CD4-positive, alpha-beta T cell treated with Interleukin-2 at 100 ng/mL for 4 hours (primary cell): ENCODE data around the gene CCRL2.
"Not testable (repeated sequence)": the region's sequence is repeated elsewhere in the genome, so short reads cannot be mapped to it uniquely, and the experiment has no call there.

Source experiments
- DNase-seq: peaks from one replicate; pipeline ENCODE4 v3.0.0-alpha.2; 2020; ENCODE audit warnings: low spot score

CCRL2 gene

DNA sequence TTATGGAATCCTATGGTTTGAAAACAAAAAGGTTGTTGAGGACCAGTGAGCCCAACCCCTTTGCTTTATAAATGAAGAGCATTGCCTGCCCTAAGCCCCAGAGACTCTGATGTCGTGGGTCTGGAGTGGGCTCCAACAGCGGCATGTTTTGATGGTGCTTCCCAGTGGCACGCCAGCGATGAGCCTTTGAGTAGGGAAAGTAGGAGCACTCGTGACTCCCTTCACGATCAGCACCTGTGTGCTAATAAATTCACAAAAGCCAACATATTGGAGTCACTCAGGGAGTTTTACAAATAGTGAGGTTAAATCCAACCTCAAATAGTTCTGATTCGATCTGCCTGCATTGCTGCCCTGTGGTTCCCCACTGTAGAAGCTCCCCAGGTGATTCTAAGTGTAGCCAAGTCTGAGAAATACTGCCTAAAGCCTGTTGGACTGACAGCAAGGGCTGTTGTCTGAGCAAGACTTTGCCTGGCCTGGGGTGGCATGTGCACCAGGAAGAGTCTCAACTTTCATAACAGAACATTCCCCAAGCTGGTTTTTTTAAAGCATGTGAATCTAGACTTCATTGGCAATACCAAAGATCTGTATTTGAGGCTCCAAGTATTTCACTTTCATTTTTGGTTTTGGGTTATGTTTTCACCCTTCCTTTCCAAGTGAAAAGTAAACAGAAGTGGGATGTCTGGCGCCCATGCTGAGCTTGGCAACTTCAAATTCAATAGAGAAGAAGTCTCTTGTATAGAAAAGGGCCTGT, 26.4 kb upstream of the CCRL2 start:
- DNase-seq: no peak

DNA sequence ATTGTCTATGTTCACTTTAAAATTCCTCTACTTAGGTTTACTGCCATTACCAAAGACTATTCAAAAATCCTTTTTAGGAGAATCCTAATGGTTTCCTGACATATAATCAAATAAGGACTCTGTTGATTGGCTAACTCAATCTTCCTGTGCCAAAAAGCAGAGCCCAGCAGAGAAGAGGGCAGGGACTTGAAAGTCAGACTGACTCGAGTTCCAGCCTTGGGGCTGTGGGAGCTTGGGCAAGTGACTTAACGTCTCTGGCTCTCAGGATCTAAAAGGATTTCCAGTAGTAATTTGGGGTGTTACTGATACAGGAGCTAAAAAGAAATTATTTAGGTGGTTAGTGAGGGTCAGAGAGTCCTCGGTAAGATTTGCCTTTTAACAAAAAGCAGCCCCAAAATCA, 25.4 kb upstream of the CCRL2 start:
- no peak for DNase-seq

DNA sequence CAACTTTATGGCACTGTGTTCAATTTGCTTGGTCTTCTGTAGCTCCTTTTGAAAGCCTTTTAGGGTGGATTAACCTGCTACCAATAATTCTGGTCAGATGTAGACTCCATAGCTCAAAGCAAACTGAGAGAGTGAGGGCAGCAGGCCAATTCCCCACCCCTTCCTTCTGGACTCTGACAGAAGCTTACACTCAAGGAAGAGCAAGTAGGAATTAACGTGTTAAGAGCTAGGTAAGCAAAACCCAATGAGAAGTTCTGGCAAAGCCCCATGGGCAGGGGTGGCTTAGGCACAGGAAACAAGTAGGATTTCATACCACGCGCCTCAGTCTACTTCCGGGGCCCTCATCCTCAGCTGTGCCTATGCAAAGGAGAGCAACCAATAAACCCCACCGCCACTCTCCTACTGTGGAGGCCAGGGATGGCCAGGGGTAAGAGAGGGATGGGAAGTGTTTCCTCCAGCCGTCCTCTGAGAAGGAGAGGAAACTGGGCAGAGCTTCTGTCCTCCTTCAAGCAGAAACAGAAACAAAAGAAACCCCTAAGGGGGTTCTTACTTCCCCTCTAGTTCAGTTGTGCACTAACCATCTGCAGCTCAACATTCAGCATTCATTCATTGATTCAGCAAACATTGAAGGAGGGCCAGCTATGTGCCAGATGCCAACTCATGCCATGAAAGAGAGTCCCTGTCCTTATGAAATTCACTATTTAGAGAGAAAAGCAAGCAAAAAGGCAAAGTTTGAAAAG, 23.7 kb upstream of the CCRL2 start:
- DNase-seq: no peak

DNA sequence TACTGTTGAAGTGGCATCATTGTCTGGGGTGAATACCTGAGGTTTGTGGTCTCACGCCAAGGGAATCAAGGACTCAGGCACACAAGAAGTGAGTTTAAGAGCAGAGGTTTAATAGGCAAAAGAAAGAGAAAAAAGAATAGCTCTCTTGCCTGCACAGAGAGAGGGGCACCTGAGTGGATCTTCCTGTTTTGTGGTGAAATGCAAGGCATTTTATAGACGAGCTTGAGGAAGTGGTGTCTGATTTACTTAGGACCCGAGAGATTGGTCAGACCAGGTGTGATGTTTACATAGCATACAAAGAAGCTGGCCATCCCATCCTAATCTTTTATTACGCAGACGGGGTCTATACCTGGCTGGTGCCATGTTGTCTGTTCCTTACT, 23.1 kb upstream of the CCRL2 start:
- no peak for DNase-seq

DNA sequence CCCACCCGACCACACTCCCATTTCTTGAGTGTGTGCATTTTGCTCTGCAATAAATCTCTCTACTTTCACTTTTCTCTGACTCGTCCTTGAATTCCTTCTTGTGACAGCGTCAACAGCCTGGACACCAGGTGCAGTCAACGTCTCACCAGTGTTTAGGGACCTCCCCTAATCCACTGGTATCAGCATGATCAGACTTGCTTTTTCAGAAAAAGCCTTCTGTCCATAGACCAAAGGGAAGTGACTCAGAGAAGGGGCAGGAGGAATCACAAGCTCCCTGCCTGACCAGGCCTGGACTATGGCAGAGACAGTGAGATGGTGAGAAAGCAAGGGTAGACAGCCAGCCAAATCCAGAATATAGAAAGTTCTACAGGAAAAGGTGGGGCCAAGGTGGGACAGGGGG, 20.9 kb upstream of the CCRL2 start:
- no peak for DNase-seq

DNA sequence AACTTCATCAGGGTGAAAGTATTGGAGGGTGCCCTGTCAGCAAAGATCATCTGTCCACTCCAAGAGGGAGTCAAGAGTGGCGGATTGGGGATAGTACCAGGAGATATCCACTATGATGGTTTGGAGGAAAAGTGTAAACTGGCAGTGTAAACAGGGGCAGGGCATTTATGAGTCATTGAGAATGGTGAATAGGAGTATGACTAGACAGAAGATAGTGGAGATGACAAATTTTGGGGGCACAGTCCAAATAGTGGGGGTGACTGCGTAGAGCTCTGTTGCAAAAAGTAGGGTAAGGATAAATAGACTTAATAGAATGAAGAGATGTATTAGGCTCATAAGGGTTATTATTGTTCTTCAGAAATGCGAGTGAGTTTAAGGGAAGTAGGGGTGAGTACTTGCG, 18.2 kb upstream of the CCRL2 start:
- not testable (repeated sequence) for DNase-seq

DNA sequence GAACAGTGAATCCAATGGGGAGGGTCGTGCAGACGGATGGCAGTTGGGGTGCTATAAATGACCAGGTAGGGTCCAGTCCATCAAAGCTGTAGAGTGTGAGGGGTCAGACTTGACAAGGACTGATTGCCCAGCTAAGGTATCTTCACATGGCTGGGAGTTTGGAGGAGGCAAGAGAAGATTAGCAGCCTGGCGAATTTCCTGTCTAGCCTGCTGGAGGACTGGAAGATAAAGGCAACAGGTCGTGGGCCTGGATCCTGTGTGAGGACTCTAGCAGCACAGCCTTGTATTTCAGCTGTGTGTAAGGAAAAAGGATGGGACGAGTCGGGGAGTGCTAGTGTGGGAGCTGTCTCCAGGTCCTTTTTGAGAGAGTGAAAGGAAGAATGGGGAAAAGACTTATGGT, 17.8 kb upstream of the CCRL2 start:
- no peak for DNase-seq

DNA sequence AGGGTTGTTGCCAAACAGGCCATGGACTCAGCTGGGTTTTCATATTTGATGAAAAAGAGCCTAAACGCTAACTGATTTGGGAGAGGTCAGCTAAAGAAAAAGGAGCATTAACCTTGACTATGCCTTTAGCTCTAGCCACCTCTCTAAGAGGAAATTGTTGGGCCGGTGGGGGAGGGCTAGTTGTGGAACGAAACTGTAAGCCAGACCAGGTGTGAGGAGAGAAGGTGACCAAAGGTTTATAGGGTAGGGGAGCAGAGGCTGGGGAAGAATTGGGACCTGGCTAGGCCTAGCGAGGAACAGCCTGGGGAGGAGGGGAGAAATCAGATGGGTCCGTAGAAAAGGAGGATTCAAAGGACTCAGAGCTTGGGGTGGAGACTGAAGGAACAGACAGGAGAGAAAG, 15.5 kb upstream of the CCRL2 start:
- DNase-seq: not testable (repeated sequence)

DNA sequence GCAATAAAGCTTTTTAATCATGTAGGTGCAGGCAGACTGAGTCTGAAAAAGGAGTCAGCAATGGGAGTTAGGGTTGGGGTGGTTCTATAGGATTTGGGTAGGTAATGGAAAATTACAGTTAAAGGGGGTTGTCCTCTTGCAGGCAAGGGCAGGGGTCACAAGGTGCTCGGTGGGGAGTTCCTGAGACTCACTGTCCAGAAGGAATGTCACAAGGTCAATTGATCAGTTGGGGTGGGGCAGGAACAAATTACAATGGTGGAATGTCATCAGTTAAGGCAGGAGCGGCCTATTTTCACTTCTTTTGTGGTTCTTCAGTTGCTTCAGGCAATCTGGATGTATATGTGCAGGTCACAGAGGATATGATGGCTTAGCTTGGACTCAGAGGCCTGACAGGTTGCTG, 14.0 kb upstream of the CCRL2 start:
- DNase-seq: no peak

DNA sequence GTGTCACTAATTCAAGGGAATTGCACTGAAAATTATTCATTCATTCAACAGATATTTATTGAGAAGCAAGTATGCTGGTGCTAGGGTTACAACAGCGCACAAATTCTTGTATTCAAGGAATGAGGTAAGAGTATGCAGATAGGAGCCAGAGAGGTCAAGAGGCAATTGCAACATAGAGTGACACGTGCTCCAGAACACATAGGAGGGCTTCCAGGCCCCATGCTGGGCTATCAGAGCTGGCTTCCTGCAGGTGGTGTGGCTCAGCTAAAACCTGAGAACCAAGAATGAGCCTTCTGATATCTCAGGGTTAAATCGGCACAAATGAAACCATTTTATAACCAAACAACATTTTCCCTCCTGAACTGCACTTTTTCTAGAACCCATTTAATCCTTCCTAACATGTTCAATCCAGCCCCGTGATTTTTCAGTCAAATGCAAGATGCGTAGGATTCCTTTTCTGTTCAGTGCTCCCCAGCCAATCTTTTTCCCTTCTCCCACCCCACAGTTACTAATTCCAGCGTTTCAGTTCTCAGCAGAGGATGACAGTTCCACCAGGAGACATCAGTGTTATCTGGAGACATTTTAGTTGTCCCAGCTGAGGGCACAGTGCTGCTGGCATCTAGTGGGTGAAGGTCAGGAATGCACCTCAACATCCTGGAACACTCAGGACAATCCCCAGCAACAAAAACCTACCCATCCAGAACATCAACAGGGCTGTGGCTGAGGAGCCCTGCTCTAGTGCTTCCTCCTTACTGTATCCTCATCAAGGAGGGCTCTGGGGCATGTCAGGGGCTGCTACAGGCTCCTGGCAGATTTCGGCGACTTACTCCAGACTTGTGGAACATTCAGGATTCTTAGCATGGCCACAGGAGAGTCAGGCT, 13.3 kb upstream of the CCRL2 start:
- no peak for DNase-seq

DNA sequence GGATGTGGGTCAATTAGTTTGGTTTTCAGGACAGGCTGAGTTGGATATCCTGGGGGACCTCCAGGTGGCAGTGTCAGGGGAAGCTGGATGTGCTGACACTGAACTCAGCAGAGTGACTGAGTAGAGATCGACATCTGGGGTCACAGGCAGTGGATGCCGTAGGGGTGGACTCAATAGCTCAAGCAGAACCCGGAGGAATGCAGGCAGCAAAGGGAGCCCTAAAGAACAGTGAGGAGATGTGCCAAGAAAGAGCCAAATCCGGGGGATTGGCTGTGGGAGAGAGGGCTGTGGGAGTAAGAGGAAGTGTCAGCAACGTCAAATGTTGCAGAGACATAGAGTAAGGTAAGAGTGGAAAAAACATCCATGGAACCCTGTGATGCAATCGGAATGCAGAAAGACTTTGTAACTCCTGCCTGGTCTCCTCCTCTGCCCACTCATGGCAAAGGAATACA, 11.8 kb upstream of the CCRL2 start:
- DNase-seq: no peak

DNA sequence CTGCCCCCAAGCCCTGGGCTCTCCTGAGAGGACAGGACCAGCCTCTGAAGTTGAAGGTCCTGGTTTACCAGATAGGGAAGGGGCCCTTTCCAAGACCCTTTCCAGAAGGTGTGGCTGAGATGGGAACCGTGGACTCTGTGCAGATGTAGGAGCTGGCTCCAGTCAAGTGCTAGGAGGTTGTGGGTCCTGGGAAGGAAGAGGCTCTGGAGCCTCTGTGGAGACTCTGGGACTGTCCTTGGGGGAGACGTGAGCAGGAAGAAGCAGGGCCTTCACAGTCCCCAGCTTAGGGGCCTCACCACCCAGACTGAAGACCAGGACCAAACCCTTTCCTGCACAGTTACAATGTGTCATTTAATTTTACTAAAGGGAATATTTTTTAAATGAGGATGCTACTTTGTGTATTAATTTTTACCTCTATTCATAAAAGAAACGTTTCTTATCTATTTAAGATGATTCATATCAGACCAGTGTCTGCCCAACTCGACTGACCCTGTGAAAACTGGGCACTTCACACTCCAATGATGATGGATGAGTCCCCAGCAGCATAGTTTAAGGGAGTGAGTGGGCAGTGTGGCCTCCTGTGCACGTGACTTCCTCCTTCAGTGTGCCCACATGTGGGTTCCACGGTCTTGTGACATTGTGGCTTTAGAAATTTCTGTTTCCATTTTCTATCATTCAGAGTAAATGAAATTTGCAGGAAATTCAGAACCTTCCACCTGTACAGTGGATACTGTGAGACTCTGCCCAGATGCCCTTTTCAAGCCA, 11.1 kb upstream of the CCRL2 start:
- no peak for DNase-seq

DNA sequence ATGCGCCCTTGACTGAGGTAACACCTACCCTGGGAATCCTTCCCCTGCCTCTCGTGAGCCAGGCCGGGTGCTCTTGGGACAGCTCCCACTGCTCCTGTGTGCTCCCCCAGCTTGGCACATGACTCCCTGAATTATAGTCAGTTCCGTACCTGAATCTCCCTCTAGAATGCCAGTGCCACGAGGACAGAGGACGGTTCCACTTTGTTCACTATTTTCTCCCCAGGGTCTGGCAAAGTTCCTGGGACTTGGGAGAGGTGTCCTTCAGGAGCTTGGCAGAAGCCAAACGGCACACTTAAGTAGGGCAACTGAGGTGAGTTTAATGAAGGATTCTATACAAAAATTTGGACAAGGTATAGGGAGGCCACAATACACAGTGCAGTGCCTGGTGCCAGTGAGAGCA, 9.9 kb upstream of the CCRL2 start:
- DNase-seq: no peak

DNA sequence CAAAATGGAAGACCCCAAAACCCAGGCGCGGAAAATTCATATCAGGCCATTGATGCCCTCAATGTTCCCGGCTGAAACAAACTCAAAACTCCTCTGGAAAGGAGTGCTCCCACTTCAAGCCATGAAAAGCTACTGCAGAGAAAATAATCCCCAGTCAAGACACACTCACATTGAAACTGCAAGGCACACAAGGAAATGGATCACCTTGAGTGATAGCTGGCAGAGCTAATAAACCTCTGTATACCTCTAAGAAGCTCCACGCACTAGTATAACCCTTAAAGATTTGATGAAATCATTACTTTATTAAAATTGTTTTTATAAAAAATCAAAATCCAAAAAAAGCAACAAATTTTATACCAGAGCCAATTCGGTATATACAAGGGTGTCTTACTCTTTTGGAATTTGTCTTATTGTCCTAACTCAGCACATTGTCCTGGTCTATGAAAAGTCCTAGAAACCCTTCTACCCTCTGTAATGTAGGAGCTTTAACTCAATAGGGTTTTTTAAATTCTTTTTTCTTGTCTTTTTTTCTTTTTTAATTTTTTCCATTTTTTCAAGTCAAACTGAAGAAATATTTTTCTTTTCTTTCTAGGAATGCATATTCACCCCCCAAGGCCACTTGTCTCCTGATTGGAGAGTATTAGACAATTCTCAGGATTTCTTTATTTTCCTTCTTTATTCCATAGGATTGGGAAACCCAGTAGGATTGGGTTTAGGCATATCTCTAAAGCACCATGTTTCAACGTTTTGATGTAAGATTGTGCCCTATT, 8.7 kb upstream of the CCRL2 start:
- no peak for DNase-seq

DNA sequence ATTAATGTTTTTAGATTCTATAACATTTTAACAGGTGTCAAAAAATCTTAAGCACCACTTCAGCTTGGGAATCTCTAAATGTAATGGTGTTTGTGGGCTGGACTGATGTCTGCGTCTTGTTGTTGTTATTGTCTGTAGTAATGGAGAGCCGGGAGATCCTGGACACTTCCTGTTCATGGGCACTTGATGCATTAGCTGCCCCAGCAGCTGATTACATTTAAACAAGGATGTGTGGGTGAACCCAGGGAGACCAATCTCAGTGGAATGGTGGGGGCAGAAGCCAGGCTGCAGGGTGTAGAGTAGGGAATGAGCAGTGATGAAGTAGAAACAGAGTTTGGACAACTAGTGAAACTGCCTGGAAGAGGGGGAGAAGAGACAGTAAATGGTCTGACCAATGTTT, 8.0 kb upstream of the CCRL2 start:
- no peak for DNase-seq

DNA sequence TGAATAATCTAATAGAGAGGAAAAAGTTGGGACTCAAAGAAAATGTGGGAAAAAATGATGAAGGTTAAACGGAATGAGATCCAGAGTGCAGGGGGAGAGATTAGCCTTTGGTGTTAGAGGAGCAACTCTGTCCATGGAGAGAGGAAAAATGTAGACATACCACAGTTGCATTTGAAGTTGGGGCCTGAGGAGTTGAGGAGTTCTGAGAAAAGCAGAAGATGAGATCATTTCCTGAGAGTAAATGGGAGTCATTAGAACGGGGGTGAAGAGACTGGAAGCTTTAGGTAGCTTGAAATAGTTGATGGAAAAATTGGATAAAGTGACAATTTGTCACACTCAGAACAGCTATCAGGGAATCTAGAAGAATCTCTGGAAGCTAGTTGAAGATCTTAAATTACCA, 7.5 kb upstream of the CCRL2 start:
- no peak for DNase-seq

DNA sequence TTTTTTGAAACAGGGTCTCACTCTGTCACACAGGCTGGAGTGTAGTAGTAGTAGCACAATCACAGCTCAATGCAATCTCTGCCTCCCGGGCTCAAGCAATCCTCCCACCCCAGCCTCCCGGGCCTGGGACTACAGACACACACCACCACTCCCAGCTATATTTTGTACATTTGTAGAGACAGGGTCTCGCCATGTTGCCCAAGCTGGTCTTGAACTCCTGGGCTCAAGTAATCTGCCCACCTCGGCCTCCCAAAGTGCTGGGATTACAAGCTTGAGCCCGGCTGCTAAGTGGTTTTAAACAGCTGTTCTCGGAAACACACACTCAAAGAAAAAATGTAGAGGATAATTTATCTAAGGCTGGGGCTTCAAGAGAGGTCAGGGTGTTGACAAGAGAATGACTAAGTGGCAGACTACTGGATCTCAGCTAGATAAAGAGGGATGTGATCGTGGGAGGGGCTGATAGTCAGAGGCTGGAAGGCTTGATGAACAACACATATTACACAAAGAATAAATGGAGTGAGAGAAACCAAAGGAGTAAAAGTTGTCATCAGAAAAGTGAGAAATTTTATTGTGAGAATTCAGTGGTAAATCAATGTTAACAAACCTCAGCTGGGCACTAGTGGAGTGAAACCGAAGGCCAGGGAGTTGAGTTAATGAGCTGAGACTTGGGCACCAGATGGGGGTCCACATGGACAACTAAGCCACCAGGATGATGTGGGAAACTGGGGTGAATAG, 6.9 kb upstream of the CCRL2 start:
- no peak for DNase-seq

DNA sequence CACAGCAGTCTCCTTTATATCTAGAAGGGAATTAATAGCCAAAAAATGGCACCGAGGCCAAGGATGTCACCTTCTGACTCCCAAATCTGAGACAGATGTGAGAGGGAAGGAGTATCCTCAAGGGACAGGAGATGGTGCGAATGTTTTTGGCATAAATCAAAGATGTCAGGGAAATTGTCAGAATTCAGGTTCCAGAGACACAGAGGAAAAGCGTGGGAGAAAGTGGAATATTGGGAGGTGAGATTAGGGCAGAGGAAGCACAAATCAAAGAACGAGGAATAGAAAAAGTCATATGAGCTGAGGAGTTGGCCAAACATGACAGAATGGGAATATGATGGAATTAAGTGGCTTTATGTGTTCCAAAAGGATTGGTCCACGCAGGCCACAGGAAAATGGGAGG, 6.2 kb upstream of the CCRL2 start:
- no peak for DNase-seq

DNA sequence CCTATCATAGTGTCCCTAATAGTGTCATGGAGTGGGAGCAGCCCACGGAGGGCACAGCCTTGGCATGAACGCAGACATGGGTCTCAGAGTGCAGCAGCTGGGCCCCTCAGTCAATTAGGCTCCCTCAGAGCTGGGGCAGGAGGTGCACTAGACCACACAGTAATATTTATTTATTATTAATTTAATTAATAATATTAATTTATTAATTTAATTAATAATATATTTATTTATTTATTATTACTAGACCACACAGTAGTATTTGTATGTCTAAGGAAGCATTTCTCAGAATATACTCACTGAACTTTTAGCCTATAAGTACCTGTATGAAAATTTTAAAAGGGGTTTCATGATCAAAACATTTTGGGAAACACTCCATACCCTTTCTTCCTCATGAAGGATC, 5.5 kb upstream of the CCRL2 start:
- no peak for DNase-seq

DNA sequence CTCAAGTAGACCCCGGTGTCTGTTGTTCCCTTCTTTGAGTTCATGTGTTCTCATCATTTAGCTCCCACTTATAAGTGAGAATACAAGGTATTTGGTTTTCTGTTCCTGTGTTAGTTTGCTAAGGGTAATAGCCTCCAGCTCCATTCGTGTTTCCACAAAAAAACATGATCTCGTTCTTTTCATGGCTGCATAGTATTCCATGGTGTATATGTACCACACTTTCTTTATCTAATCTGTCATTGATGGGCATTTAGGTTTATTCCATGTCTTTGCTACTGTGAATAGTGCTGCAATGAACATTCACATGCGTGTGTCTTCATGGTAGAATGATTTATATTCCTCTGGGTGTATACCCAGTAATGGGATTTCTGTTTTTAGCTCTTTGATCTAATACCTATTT, 4.2 kb upstream of the CCRL2 start:
- not testable (repeated sequence) for DNase-seq
